Measurements from ENCODE around the gene LY6G5B. TPM values are rescaled to one million over a fixed set of nuclear protein-coding genes. Genes with fewer than 3 reads are reported as not detected.

Gene LY6G5B, protein sequence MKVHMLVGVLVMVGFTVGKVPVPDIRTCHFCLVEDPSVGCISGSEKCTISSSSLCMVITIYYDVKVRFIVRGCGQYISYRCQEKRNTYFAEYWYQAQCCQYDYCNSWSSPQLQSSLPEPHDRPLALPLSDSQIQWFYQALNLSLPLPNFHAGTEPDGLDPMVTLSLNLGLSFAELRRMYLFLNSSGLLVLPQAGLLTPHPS
- total RNA-seq: 15.1 TPM
- polyA plus RNA-seq (ENCODE audit: insufficient read depth, low read depth, low replicate concordance): 2.5 TPM
- long read RNA-seq, donor 1, partial matches to known transcripts: 0 of 5 reads
- long read RNA-seq, donor 1, other reads (novel, unspliced or antisense): 0 of 5 reads
- long read RNA-seq, donor 2, partial matches to known transcripts: 0 of 4 reads
- long read RNA-seq, donor 2, other reads (novel, unspliced or antisense): 0 of 4 reads
- long read RNA-seq, donor 3, partial matches to known transcripts: 6 of 9 reads
- long read RNA-seq, donor 3, other reads (novel, unspliced or antisense): 0 of 9 reads
- long read RNA-seq, donor 4, partial matches to known transcripts: 0 of 4 reads
- long read RNA-seq, donor 4, other reads (novel, unspliced or antisense): 0 of 4 reads
- long read RNA-seq, donor 5: 0 reads
- long read RNA-seq, donor 6: 0 reads
- long read RNA-seq, donor 7: 0 reads
- long read RNA-seq, donor 8, partial matches to known transcripts: 0 of 1 reads
- long read RNA-seq, donor 8, other reads (novel, unspliced or antisense): 0 of 1 reads
- long read RNA-seq, donor 9, partial matches to known transcripts: 0 of 1 reads
- long read RNA-seq, donor 9, other reads (novel, unspliced or antisense): 0 of 1 reads
- long read RNA-seq, donor 10, partial matches to known transcripts: 0 of 2 reads
- long read RNA-seq, donor 10, other reads (novel, unspliced or antisense): 0 of 2 reads

DNA sequence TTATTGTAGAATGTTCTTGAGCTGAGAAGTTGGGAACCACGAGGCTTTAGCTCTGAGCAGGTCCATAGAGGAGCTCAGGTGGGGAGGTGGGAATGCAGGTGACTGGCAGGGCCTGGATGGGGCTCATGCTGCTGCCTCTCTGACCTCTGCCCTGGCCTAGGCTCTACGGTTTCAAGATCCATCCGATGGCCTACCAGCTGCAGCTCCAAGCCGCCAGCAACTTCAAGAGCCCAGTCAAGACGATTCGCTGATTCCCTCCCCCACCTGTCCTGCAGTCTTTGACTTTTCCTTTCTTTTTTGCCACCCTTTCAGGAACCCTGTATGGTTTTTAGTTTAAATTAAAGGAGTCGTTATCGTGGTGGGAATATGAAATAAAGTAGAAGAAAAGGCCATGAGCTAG, at the start of gene LY6G5B:
TSS of gene LY6G5B (plus strand) at position 301 of the 400 bp plus-strand sequence. CDS start 975 bp downstream, outside the sequence.
- H3K9ac ChIP-seq (ENCODE audit: low read length in 3 of 3): no peak within 1 kb of the TSS
- intact Hi-C loops (cut with DNase I): no loop called here
- no peak within 1 kb of the TSS for H3K4me3 ChIP-seq (ENCODE audit: low read length in 3 of 3)
- H3K27me3 ChIP-seq (ENCODE audit: control insufficient read depth, insufficient read depth, low read length): no peaks in the 10 kb centered on the region
- H3K36me3 ChIP-seq (ENCODE audit: control insufficient read depth in 2 of 3, insufficient read depth in 3 of 3, low read length in 3 of 3): peaks cover 17 to 45% (median 39%) of the 10 kb centered on the region in 3 donors
- no peak for DNase-seq
- FAIRE-seq: no peak
- TF ChIP-seq, protein P1, sequence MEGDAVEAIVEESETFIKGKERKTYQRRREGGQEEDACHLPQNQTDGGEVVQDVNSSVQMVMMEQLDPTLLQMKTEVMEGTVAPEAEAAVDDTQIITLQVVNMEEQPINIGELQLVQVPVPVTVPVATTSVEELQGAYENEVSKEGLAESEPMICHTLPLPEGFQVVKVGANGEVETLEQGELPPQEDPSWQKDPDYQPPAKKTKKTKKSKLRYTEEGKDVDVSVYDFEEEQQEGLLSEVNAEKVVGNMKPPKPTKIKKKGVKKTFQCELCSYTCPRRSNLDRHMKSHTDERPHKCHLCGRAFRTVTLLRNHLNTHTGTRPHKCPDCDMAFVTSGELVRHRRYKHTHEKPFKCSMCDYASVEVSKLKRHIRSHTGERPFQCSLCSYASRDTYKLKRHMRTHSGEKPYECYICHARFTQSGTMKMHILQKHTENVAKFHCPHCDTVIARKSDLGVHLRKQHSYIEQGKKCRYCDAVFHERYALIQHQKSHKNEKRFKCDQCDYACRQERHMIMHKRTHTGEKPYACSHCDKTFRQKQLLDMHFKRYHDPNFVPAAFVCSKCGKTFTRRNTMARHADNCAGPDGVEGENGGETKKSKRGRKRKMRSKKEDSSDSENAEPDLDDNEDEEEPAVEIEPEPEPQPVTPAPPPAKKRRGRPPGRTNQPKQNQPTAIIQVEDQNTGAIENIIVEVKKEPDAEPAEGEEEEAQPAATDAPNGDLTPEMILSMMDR (IDR thresholded peaks at IDR 0.05; ENCODE audit: borderline replicate concordance, extremely low read depth, insufficient read depth): no peak
- H3K27ac ChIP-seq (ENCODE audit: low read depth in 2 of 2, low read length in 2 of 2): no peak within 1 kb of the TSS
- no peaks in the 10 kb centered on the region for H3K9me3 ChIP-seq (ENCODE audit: control insufficient read depth in 2 of 3, insufficient read depth in 1 of 3, low read length in 3 of 3)
- H3K4me1 ChIP-seq (ENCODE audit: control insufficient read depth in 2 of 3, insufficient read depth in 2 of 3, low read depth in 1 of 3, low read length in 3 of 3): peaks cover 2 to 6% (median 6%) of the 10 kb centered on the region in 3 donors

DNA sequence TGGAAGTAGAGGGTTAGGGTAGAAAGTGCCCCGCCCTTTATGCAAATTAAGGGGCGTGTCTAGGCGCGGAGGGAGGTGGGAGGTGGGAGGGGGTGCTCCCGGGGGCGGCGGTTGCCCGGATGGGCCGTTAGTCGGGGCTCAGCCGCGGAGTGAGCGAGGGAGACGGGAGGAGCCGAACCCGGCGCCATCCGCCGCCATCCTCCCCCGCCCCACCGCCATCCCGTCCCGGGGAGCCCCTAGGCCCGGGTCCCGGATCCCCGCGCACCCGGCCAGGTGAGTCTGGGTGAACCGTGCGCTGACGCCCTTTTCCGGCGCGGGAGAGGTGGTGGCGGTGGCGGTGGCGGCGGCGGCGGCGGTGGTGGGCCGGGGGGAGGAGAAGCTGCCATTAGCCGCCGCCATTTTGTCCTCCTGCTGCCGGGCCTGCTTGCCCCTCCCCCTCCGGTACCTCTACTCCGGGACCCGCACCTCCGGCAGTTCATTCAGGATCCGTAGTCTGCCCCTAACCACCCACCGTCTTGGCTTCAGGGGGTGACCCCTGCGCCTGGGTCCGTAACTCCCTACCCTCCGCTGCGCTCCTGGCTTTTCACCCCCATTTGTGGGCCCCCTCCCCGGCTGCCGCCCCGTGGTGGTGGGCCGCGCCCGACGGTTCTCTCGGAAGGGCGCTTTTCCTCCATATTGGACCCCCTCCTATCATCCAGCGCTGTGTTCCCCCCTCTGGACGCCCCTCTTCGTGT, 49.0 kb upstream of the LY6G5B start, which contains the start of gene PRRC2A:
TSS of gene PRRC2A (plus strand) at position 130 of the 734 bp plus-strand sequence. CDS start 2,075 bp downstream, outside the sequence.
- H3K9me3 ChIP-seq (ENCODE audit: control insufficient read depth in 2 of 3, insufficient read depth in 1 of 3, low read length in 3 of 3): no peaks in the 10 kb centered on the region
- intact Hi-C loops (cut with DNase I): no loop called here
- H3K27ac ChIP-seq (ENCODE audit: low read depth in 2 of 2, low read length in 2 of 2): peak within 1 kb of the TSS; percentile 95 to 99
- H3K36me3 ChIP-seq (ENCODE audit: control insufficient read depth in 2 of 3, insufficient read depth in 3 of 3, low read length in 3 of 3): peaks cover 13 to 24% (median 21%) of the 10 kb centered on the region in 3 donors
- H3K9ac ChIP-seq (ENCODE audit: low read length in 3 of 3): peak within 1 kb of the TSS; percentile 68 to 97 (median 85)
- H3K27me3 ChIP-seq (ENCODE audit: control insufficient read depth, insufficient read depth, low read length): no peaks in the 10 kb centered on the region
- DNase-seq: peak in 3 of 5 donors; percentile 64 to 98 (median 83)
- peak within 1 kb of the TSS; percentile 76 to 87 (median 85) for H3K4me3 ChIP-seq (ENCODE audit: low read length in 3 of 3)
- TF ChIP-seq, protein P1 (IDR thresholded peaks at IDR 0.05; ENCODE audit: borderline replicate concordance, extremely low read depth, insufficient read depth): no peak
- H3K4me1 ChIP-seq (ENCODE audit: control insufficient read depth in 2 of 3, insufficient read depth in 2 of 3, low read depth in 1 of 3, low read length in 3 of 3): peaks cover 0 to 13% (median 4%) of the 10 kb centered on the region in 3 donors
- FAIRE-seq: no peak

DNA sequence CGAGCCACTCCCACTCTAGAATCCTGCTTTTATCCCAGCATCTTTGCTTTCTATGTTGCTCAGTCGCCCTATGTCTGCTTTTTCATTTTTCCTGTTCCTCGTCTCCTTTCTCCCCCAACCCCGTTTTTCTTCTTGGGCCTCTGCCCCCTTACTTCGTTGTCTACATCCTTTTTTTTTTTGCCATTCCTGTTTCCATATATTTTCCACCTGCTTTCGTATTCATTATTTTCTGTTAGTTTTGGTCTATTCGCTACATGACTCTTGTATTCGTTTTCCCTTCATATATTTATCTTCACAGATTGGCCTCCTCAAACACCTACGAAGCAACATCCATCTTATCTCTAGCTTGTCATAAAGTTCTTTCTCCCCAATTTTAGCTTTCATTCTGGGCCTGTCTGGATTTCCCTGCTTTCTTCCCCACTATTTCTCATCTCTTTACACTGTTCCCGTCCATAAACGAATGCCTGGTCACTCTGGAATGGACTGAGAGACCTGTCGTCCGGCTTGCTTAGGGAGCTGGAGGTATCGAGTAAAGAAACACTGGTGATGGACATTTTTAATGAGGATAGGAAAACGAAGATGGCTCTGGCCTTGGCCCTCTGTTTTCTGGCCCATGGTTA, 48.3 kb upstream of the LY6G5B start:
- peaks cover 0 to 13% (median 4%) of the 10 kb centered on the region in 3 donors for H3K4me1 ChIP-seq (ENCODE audit: control insufficient read depth in 2 of 3, insufficient read depth in 2 of 3, low read depth in 1 of 3, low read length in 3 of 3)
- H3K9me3 ChIP-seq (ENCODE audit: control insufficient read depth in 2 of 3, insufficient read depth in 1 of 3, low read length in 3 of 3): no peaks in the 10 kb centered on the region
- intact Hi-C loops (cut with DNase I): no loop called here
- H3K9ac ChIP-seq (ENCODE audit: low read length in 3 of 3): peak overlapping the region; percentile 52 to 97 (median 85)
- no peak for FAIRE-seq
- H3K4me3 ChIP-seq (ENCODE audit: low read length in 3 of 3): peak overlapping the region; percentile 62 to 87 (median 85)
- no peaks in the 10 kb centered on the region for H3K27me3 ChIP-seq (ENCODE audit: control insufficient read depth, insufficient read depth, low read length)
- DNase-seq: peak in 2 of 5 donors; percentile 34 to 38
- peaks cover 18 to 30% (median 26%) of the 10 kb centered on the region in 3 donors for H3K36me3 ChIP-seq (ENCODE audit: control insufficient read depth in 2 of 3, insufficient read depth in 3 of 3, low read length in 3 of 3)
- TF ChIP-seq, protein P1 (IDR thresholded peaks at IDR 0.05; ENCODE audit: borderline replicate concordance, extremely low read depth, insufficient read depth): no peak
- peak overlapping the region; percentile 93 to 96 for H3K27ac ChIP-seq (ENCODE audit: low read depth in 2 of 2, low read length in 2 of 2)
